Suppressor macrophage treated with lipopolysaccharide for 4 hours (primary cell): Measurements from ENCODE around the gene TPD52L1.
"Not testable (repeated sequence)": the region's sequence is repeated elsewhere in the genome, so short reads cannot be mapped to it uniquely, and the experiment has no call there.

Experiments used
- DNase-seq: peaks from one replicate; pipeline ENCODE4 v3.0.0-alpha.2; 2020

TPD52L1 gene

DNA sequence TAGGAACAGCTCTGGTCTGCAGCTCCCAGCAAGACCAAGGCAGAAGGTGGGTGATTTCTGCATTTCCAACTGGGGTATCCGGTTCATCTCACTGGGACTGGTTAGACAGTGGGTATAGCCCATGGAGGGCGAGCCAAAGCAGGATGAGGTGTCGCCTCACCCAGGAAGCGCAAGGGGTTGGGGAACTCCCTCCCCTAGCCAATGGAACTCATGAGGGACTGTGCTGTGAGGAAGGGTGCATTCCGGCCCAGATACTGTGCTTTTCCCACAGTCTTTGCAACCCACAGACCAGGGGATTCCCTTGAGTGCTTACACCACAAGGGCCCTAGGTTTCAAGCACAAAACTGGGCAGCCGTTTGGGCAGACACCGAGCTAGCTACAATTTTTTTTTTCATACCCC lies 126.4 kb downstream of the TPD52L1 start:
- no peak for DNase-seq

DNA sequence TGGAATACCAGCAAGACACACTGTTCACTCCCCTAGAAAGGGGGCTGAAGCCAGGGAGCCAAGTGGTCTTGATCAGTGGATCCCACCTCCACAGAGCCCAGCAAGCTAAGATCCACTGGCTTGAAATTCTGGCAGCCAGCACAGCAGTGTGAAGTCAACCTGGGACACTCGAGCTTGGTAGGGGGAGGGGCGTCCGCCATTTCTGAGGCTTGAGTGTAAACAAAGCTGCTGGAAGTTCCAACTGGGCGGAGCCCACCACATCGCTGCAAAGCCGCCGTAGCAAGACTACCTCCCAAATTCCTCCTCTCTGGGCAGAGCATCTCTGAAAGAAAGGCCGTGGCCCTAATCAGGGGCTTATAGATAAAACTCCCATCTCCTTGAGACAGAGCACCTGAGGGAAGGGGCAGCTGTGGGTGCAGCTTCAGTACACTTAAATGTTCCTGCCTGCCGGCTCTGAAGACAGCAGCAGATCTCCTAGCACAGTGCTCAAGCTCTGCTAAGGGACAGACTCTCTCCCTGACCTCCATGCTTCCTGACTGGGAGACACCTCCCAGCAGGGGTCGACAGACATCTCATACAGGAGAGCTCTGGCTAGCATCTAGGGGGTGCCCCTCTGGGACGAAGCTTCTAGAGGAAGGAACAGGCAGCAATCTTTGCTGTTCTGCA lies 126.9 kb downstream of the TPD52L1 start:
- not testable (repeated sequence) for DNase-seq

DNA sequence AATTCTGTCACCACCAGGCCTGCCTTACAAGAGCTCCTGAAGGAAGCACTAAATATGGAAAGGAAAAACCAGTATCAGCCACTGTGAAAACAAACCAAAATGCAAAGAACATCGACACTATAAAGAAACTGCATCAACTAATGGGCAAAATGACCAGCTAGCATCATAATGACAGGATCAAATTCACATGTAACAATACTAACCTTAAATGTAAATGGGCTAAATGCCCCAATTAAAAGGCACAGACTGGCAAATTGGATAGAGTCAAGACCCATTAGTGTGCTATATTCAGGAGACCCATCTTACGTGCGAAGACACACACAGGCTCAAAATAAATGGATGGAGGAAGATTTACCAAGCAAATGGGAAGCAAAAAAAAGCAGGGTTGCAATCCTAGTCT lies 128.9 kb downstream of the TPD52L1 start:
- not testable (repeated sequence) for DNase-seq

DNA sequence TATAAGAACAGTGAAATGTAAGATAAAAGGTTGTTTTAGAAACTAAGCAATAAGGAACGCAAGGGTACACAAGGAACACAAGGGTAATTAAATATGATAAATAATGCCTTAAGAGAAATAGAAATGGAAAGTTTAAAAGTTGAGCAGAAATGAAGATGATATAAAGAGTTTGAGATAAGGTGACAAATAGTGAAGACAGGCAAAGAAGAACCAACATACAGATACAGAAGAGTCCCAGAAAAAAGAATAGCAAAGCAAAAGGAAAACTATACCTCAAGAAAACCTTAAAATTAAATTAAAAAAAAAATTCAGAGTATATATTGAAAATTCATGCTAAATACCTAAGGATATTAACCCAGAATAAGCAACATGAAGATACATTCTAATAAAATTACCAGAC lies 131.8 kb downstream of the TPD52L1 start:
- no peak for DNase-seq

DNA sequence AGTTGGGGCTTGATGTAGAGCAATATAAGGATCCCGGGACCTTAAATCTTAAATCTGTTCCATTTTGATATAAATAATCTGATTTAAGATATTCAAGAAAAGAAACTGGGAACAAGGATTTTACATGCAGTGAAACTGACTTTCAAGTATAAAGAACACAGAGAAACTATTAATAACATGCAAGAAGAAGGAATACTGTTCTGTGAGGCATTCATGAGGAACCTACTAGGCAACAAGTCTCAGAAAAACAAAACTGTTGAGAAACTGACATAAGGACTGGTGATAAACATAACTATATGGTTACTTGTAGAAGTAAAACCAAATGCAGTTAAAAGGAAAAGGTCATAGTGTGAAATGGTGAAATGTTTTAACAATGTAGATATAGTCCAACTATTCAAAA lies 132.4 kb downstream of the TPD52L1 start:
- DNase-seq, result no peak

DNA sequence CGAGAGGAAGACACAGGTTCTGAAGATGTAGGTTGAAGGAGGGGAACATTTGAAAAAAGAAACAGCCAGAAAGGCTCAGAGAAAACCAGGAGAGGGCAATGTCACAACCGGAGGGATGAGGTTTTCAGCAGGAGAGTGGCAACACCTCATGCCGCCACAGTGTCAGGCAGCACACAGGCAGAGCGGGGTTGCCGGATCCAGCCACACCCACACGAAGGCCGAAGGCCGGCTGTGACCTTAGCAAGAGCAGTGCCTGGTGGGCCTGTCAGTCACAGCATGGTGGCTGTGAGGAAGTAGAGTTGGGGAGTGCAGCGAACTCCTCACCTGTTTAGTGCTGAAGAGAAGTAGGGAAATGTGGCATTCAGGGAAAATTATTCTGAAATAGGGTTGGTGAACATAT lies 134.1 kb downstream of the TPD52L1 start:
- no peak for DNase-seq

DNA sequence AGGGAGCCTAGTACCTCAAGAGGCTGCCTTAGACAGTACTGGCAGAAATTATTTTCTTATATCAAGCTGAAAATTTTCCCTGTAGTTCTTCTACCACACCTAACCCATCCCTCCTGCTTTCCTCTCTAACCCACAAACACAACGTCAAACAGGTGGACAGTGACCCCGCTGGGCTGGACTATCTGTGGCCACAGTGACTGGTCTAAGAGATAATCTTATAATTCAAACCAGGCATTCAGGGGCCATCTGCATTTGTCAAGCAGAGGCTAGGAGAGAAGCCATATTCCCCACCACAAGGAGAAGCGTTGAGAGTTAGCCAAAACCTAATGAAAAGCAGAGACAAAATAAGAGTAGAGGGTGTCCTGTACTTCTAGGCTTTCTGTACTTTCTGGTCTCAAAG lies 140.0 kb downstream of the TPD52L1 start:
- DNase-seq, result no peak

GRCh38 chr6:125294036-125294435 lies 140.5 kb downstream of the TPD52L1 start:
- DNase-seq, result no peak

DNA sequence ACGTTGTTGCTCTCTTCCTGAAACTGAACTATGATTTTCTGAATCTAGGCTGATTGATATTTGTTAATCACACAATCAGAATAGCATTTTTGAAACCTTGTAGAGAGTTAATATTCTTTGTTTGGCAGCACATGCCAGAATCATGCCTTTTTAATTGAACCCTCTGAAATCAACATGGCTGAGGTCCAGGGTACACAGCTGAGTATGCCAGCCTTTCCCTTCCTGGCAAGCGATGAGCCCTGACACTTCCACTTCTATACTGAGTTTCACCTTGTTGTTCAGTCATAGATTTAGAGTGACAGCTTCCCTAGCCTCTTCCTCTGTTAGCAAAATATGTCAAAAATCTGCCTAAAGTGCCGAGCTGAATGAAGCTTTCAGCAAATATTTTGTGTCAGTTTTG lies 141.4 kb downstream of the TPD52L1 start:
- DNase-seq, result no peak

- DNase-seq, result peak; percentile 31
Measured at GRCh38 chr6:125296471-125296870, 142.9 kb downstream of the TPD52L1 start.

DNA sequence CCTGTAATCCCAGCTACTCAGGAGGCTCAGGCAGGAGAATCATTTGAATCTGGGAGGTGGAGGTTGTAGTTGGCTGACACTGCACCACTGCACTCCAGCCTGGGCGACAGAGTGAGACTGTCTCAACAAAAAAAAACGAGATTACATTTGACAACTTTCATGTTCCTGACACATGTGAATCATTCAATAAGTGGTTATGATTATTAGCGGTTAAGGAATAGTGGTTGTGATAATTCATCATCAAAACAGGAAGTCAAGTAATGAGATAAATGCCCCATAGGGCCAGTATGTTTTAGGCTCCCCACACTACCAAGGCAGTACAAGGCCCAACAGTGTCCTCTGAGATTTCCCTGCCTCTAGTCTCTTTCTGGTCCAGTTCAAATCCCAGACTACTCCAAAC lies 145.7 kb downstream of the TPD52L1 start:
- DNase-seq, result no peak

GRCh38 chr6:125300992-125301434 lies 147.4 kb downstream of the TPD52L1 start:
- DNase-seq, result peak; percentile 32

- DNase-seq, result peak; percentile 80
Measured at GRCh38 chr6:125301435-125302391, 148.1 kb downstream of the TPD52L1 start, which contains the start of gene HDDC2. HDDC2 (minus strand) TSS chr6:125301967; CDS start chr6:125301932, 35 bp downstream.

- no peak for DNase-seq
Measured at GRCh38 chr6:125302840-125303511, 149.4 kb downstream of the TPD52L1 start.

DNA sequence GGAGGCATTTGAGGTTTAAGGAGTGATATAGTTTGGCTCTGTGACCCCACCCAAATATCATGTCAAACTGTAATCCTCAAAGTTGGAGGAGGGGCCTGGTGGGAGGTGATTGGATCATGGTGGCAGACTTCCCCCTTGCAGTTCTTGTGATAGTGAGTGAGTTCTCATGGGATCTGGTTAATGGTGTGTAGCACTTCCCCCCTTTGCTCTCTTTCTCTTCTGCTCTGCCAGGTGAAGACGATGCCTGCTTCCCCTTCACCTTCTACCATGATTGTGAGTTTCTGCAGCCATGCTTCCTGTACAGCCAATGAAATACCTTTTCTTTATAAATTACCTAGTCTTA lies 149.9 kb downstream of the TPD52L1 start:
- no peak for DNase-seq

GRCh38 chr6:125304970-125305660 lies 151.5 kb downstream of the TPD52L1 start:
- no peak for DNase-seq

DNA sequence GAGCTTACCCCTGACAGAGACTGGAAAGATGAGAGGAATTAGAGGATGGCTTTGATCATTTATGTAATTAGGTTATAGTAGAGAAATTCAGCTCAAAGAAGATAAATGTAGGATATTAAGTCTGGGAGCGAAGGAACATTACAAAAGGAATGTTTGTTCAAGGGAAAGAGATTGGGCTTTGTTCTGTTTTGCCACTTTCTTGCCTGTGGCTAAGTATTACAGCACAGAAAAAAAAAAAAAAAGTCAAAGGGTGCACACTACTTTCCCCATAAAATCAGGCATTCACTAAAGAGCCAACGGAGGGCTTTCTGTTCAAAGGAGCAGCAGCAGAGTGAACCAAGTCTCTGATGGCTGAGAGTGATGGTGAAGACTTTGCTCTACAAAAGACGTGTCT lies 153.2 kb downstream of the TPD52L1 start:
- DNase-seq, result no peak

- peak; percentile 30 for DNase-seq
Measured at GRCh38 chr6:125307150-125307838, 153.7 kb downstream of the TPD52L1 start.

GRCh38 chr6:125307964-125308615 lies 154.5 kb downstream of the TPD52L1 start:
- DNase-seq, result no peak

- DNase-seq, result peak; percentile 62
Measured at GRCh38 chr6:125310994-125311649, 157.5 kb downstream of the TPD52L1 start.

GRCh38 chr6:125312478-125312877 lies 158.9 kb downstream of the TPD52L1 start:
- DNase-seq, result no peak
